CD4-positive, alpha-beta T cell treated with Interleukin-6 for 4 hours (primary cell): ENCODE results near the gene C6orf136.
A peak's percentile ranks its signal among the peaks of the same experiment; 100 is the strongest.

Experiments used
- DNase-seq: peaks from one replicate; pipeline ENCODE4 v3.0.0-alpha.2; 2020; ENCODE audit warnings: mixed read lengths

Gene C6orf136

DNA sequence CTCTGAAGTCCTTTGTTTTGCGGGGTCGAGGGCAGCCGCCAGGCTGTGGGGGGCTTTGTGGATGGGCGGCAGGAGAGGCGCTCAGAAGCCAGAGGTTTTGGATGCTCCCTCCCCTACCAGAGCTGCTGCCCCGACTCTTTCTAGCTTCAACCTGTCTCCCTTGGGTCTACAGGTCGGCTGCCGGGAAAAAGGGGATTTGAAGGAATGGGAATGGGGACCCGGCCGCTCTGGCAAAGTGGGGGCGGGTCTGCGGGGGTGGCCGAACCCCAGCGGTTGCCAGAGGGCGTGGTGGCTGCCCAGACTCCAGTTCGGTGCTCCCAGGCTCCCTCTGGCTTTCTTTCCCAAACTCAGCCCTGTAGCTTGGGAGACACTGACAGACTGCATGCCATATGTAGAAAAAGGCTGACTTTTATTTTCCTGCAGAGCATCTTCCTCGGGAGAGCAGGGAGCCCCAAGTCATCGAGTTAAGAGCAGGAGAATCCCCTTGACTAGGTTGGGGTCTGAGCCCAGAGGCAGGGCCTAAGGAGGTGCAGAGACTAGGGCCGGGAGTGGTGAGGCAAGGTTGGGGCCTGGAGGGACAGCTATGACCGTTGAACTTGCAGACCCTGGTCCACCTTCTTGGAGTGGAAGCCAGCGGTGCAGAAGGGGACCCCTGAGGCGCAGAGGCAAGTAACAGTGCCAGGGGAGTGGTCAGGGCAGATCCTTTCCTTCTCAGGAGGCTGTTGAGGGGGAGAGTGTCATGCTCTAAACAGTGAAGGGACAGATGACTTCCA, 40.9 kb downstream of the C6orf136 start:
- no peak for DNase-seq

DNA sequence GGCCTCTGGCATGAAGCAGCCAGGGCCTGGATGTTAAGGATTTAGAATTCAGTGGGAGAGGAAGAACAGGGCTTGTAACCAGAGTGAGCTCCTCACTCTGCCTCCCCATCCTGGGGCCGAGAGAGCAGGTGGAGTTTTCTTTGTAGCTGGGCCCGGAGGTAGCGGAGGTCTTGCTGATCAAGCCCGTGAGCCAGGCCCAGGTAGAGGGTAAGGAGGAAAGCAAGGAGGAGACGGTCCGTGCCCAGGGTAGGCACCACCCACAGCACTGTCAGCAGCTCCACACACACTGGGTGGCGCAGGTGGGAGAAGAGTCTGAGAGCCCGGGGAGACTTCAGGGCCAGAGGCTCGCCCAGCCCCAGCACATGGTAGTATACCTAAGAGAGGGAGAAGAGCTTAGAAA, 41.6 kb downstream of the C6orf136 start:
- DNase-seq, result peak; percentile 30

DNA sequence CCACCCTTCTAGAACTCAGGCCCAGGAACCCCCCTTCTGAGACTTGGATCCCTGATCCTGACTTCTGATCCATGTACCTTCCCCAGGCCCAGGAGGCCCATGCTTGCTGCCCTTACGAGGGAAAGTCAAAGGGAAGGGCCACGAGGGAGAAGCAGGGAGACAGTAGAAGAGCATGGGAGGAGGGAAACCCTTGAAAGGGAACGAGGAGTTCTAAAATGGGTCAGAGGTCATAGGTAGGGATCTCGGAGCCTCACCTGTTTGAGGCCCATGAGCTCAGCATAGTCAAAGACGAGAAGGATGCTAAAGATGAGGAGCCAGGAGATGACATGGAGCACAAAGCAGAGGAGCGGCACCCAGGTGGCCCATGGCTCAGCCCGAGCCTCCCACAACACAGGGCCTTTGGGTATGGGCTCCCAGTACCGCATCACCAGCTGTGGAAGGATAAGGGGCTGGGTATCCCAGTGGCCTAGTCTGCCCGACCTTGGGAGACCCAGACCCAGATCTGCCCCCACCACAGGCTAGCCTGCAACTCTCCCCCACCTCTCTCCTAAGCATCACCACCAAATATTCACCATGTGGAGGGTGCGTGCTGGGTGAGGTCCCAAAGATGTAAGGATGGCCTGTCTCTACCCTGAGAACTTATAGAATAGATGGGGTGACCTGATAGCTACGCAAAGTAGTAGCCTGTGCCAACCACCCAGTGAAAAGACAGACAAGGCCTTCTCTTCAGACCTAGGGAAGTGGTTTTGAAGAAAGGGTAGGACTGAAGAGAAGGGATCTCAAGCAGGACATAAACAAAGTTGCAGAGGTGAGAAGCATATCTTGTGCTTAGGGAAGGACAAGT, 42.3 kb downstream of the C6orf136 start:
- DNase-seq, result no peak

DNA sequence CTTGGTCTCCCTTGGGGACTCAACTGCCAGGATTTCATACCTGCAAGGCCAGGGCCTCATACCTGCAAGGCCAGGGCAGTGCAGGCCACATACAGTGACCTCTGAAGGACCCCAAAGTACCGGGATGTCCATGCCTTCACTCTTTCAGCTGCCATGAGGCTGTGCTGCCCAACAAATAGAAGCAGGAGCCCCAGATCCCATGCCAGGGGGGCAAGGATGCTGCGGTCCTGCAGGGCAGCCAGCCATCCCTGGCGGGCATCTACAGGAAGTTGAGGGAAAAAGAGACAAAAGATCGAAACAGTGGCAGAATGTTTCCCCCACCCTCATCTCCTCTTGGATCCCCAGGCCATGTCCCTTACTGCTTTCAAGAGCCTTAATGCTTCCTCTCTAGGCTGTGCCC, 43.1 kb downstream of the C6orf136 start:
- DNase-seq, result no peak

DNA sequence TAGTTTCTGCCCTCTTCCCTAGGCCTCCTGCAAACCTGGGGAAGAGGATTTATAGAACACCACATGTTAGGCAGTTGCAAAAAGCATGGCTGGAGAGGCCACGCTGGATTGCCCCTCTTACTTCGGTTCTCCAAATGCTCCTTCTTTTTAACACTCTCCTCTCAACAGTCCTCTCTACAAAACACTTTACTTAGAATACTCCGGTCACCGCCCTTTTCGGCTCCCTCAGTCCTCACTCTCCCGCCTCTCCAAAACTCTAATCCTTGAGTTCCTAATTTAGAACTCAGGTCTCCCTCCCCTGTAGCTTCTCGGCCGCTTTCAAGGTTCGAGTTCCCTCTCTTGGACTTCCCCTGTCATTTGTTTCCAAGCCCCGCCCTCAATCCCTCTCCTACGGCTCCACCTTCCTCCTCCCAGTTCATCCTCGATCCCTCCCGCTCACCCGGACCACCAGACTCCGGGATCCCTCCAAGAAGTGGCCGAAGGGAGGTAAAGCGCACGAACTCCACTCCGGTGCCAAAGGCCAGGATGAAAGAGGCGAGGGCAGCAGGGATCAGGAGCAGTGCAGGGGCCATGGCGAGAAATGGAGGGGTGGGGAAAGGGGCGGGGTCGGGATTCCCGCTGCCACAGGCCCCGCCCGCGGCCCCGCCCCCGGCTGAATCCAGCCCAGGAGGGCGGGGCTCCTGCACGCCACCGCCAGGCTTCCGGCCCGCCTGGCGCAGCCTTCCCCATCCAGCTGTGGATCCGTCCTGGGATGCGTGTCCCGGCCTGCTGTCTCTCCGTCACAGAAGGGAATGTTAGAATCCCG, 43.7 kb downstream of the C6orf136 start, which contains the start of gene NRM:
NRM (minus strand) TSS at position 582 of the 805 bp plus-strand sequence; CDS start at position 572, 10 bp downstream.
- peak; percentile 88 for DNase-seq

DNA sequence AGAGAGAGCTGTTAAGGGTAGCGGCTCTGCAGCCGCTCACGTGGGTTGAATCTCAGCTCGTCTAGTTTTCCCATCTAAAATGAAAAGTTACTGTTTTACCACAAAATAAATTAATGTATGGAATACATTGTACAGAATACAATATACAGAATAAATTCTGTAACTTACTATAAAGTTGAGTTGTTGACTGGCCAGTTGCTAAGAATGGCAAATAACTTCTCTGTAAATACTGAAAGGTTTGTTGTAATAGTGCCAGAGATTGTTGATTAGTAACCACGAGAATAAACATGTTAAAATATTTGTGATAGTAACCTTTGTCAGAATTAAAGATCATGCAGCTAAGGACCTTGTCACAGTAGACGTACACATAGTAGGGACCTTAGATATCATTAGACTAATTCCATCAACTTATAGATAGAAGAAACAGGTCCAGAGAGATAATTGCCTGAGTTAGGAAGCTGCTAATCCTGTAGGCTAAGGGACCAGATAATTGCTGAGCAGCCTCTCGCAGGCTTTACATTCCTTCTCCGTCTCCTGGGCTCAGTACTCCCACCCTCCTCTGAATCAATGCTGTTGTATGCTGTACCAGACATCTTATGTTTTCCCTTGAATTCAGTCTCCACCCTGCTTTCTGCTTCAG, 44.4 kb downstream of the C6orf136 start:
- DNase-seq, result no peak

DNA sequence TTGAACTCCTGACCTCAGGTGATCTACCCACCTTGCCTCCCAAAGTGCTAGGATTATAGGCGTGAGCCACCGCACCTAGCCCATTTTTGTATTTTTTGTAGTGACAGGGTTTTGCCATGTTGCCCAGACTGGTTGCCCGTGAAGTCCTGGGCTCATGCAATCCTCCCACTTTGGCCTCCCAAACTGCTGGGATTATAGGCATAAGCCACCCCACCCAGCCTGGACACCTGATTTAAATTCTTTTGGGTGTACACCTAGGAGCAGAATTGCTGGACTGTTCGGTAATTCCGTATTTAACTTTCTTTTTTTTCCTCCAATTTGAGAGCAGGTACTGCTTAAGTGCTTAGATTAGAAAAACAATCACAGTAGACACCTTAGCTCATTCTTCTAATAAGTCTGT, 49.5 kb downstream of the C6orf136 start:
- no peak for DNase-seq

DNA sequence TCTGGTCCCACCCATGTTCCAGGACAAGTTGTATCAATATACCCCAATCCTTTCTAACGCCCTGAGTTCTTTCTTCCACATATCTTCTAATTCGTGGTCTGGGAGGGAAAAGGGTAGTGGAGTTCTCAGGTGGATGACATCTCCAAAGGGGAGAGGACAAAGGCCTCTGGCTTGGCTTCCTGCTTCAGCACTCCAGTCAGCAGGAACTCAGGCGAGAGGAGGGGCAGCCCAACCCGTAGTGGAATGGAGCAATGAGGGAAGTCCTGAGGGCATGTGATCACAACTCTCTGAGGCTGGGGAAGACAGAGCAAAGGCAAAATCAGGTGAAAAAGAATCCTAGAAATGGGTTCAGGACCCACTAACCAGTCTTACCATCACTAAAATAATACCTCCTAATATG, 53.4 kb downstream of the C6orf136 start:
- DNase-seq, result no peak
